ENCODE data around the gene RTN4IP1. TPM values are rescaled to one million over a fixed set of nuclear protein-coding genes. Genes with fewer than 3 reads are reported as not detected.

The RTN4IP1 gene
- total RNA-seq, 1 experiment from 2014 or later, result 12.5 TPM

GRCh38 chr6:106612671-106613416, 16.5 kb downstream of the RTN4IP1 start:
- Mint-ChIP-seq H3K4me1 (peaks cover 63 to 76% of the 10 kb centered on the region in 2 experiments), H3K36me3 (ENCODE audit: insufficient read depth in 1 of 3, low read depth in 3 of 3) (peaks cover 3 to 19% (median 4%) of the 10 kb centered on the region in 3 experiments; a peak in 6 of 7 replicates), H3K4me3 (peak overlapping the region in 1 of 2 experiments; percentile 57; a peak in 3 of 5 replicates), H3K27ac (peak overlapping the region; percentile 82 to 99 (median 96)), H3K27me3 (ENCODE audit: low read depth) (no peaks in the 10 kb centered on the region), H3K9me3 (no peaks in the 10 kb centered on the region)
- Histone ChIP-seq H3K4me2 (ENCODE audit: insufficient read depth, insufficient read length, low read length) (no peak overlapping the region), H3K9me3 (ENCODE audit: control insufficient read depth, low read depth, low read length) (no peaks in the 10 kb centered on the region), H2BK20ac (ENCODE audit: low read depth, low read length, poor library complexity, severe bottlenecking) (no peak overlapping the region), H2AK5ac (ENCODE audit: insufficient read length, low read length) (no peak overlapping the region), H4K20me1 (ENCODE audit: control insufficient read depth, insufficient read depth, insufficient read length) (no peaks in the 10 kb centered on the region), H3K27me3 (ENCODE audit: insufficient read depth, low read length) (no peaks in the 10 kb centered on the region), H2BK12ac (ENCODE audit: insufficient read length, low read depth, low read length) (no peak overlapping the region), H2AFZ (ENCODE audit: low read length) (no peak overlapping the region), H3K9ac (ENCODE audit: extremely low read depth, insufficient read length, low read length) (peak overlapping the region; percentile 32), H2BK120ac (ENCODE audit: low read depth, low read length, poor library complexity, severe bottlenecking) (no peak overlapping the region), H3K79me2 (ENCODE audit: insufficient read depth, low read length) (no peaks in the 10 kb centered on the region), H3K27ac (ENCODE audit: insufficient read length, low read depth, low read length) (peak overlapping the region; percentile 85), H3K56ac (ENCODE audit: insufficient read length, low read depth, low read length) (no peak overlapping the region), H3K4ac (ENCODE audit: low read depth, low read length) (no peak overlapping the region), H2BK5ac (ENCODE audit: insufficient read length, low read length) (no peak overlapping the region), H3K23me2 (ENCODE audit: insufficient read length, low read depth, low read length, poor library complexity, severe bottlenecking) (no peaks in the 10 kb centered on the region), H3K23ac (ENCODE audit: insufficient read length, low read depth, low read length) (no peak overlapping the region), H4K91ac (ENCODE audit: insufficient read length, low read depth, low read length) (no peak overlapping the region), H3K18ac (ENCODE audit: insufficient read length, low read depth, low read length) (no peak overlapping the region), H3K79me1 (ENCODE audit: insufficient read depth, low read depth, low read length, poor library complexity, severe bottlenecking) (no peaks in the 10 kb centered on the region), H4K8ac (replicated peaks; ENCODE audit: insufficient read length, low read depth, low read length) (no peak overlapping the region), H2BK15ac (ENCODE audit: low read depth, low read length) (no peak overlapping the region), H3K4me1 (ENCODE audit: insufficient read depth, low read length) (peaks cover 13% of the 10 kb centered on the region; the same call in 1 of the 2 replicates), H4K5ac (ENCODE audit: insufficient read length, low read depth, low read length) (no peak overlapping the region), H3K14ac (ENCODE audit: insufficient read depth, low read length) (no peak overlapping the region), H3T11ph (ENCODE audit: low read length) (no peak overlapping the region)
- no peak for DNase-seq
- TF ChIP-seq CTCF (conservative IDR thresholded peaks at IDR 0.05), result no peak
- no CpG with 5 or more reads among the region's 9 CpGs for WGBS (ENCODE audit: extremely low coverage, insufficient read length, low lambda C conversion rate)

Data from H9 (cell line).